Calu3 (cell line): Measurements from ENCODE around the gene GIN1. TPM values are rescaled to one million over a fixed set of nuclear protein-coding genes. Genes with fewer than 3 reads are reported as not detected.

ENCODE experiments used
- Bru-seq: library from RNA; stranded (reverse); fragments of 400-500 nt; gene quantifications from one replicate; lab custom pipeline; 2021; lab: Mats Ljungman, UMichigan
- BruChase-seq, 2 experiments: library from RNA; stranded (reverse); fragments of 400-500 nt; gene quantifications; one replicate each; lab custom pipeline; 2021; lab: Mats Ljungman, UMichigan
- BruUV-seq: library from RNA; stranded (reverse); fragments of 400-500 nt; replicated peaks from 2 replicates; lab custom pipeline; 2021; lab: Mats Ljungman, UMichigan
- CTCF ChIA-PET: fragments of 300-600 bp; sonication (Branson Sonifier 250); formaldehyde crosslinking; loops from one replicate; lab custom pipeline; 2022; ENCODE audit warnings: antibody characterized with exemption; lab: Charles Lee
- DNase-seq: peaks from one replicate; pipeline ENCODE4 v3.0.0; 2022
- H3K27ac Mint-ChIP-seq: one replicate; pipeline ENCODE4 v1.8.0; 2022; ENCODE audit warnings: mixed read lengths; ENCODE audit not compliant: unreplicated experiment
- H3K27me3 Mint-ChIP-seq: one replicate; pipeline ENCODE4 v1.8.0; 2022; ENCODE audit warnings: mixed read lengths; ENCODE audit not compliant: unreplicated experiment
- H3K36me3 Mint-ChIP-seq: one replicate; pipeline ENCODE4 v1.8.0; 2022; ENCODE audit warnings: mild to moderate bottlenecking, moderate library complexity, mixed read lengths; ENCODE audit not compliant: insufficient read depth, unreplicated experiment
- H3K4me1 Mint-ChIP-seq: one replicate; pipeline ENCODE4 v1.8.0; 2022; ENCODE audit warnings: mild to moderate bottlenecking, low read depth, mixed read lengths; ENCODE audit not compliant: unreplicated experiment
- H3K4me3 Mint-ChIP-seq: one replicate; pipeline ENCODE4 v1.8.0; 2022; ENCODE audit warnings: mild to moderate bottlenecking, low read depth, moderate library complexity, mixed read lengths; ENCODE audit not compliant: unreplicated experiment
- H3K9me3 Mint-ChIP-seq: one replicate; pipeline ENCODE4 v1.8.0; 2022; ENCODE audit warnings: low read depth, mixed read lengths; ENCODE audit not compliant: unreplicated experiment
- CTCF ChIP-seq: fragments of 200-600 bp; IDR thresholded peaks from one replicate; pipeline ENCODE4 v1.8.0; 2022; ENCODE audit warnings: antibody characterized with exemption; ENCODE audit not compliant: unreplicated experiment
- intact Hi-C: fragments of 100-400 bp; cut with micrococcal nuclease; formaldehyde crosslinking; loops from one replicate; pipeline ENCODE4 v1.10.0; 2022; ENCODE audit not compliant: unreplicated experiment
- long read RNA-seq: library from polyadenylated mRNA; stranded (forward); transcript quantifications from one replicate; pipeline ENCODE4 v2.0.0, GENCODE V29; 2022
- total RNA-seq: library from RNA; stranded (reverse); gene quantifications from 2 replicates; pipeline ENCODE4 v1.2.3, GENCODE V29; 2022

The GIN1 gene
- total RNA-seq (10.3 and 12.0 TPM in 2 replicates), Bru-seq, nascent RNA (percentile 75 among the genes with signal in this experiment), BruChase-seq, experiment 1, labeled RNA remaining after a 6-hour chase (percentile 50 among the genes with signal in this experiment), BruChase-seq, experiment 2, labeled RNA remaining after a 2-hour chase (percentile 60 among the genes with signal in this experiment)
- long read RNA-seq, transcript GIN1-201 (8 exons, 3,229 nt): major isoform, 8 of 12 reads
- long read RNA-seq, partial matches to known transcripts: 0 of 12 reads
- long read RNA-seq, other reads (novel, unspliced or antisense): 4 of 12 reads

GRCh38 chr5:103119765-103120606, at the start of gene GIN1, which contains the start of gene PPIP5K2:
TSS of gene GIN1 (minus strand) at chr5:103120138. CDS start at chr5:103108707, 11,431 bp downstream.
TSS of gene PPIP5K2 (plus strand) at chr5:103120301. CDS start at chr5:103129590, 9,289 bp downstream.
- H3K4me1 Mint-ChIP-seq: peaks cover 21% of the 10 kb centered on the region
- DNase-seq: peak; percentile 98
- H3K27me3 Mint-ChIP-seq: no peaks in the 10 kb centered on the region
- intact Hi-C loops: loop anchor here (2.0 kb wide), 1 partner anchor 59 kb away; no protein-coding TSS in a partner anchor
- no peaks in the 10 kb centered on the region for H3K9me3 Mint-ChIP-seq
- peak within 1 kb of the TSS; percentile 98 for H3K27ac Mint-ChIP-seq
- no TSS peak for BruUV-seq
- TF ChIP-seq CTCF: no peak
- peaks cover 27% of the 10 kb centered on the region for H3K36me3 Mint-ChIP-seq
- peak within 1 kb of the TSS; percentile 89 for H3K4me3 Mint-ChIP-seq
- CTCF ChIA-PET: interaction anchor here (0.7 to 1.9 kb wide), 5 partner anchors 19 to 439 kb away, joined by 3 to 5 read pairs (median 3); no protein-coding TSS in a partner anchor

- CTCF ChIA-PET: no interaction called here
- Mint-ChIP-seq H3K4me1 (no peaks in the 10 kb centered on the region), H3K9me3 (no peaks in the 10 kb centered on the region), H3K4me3 (no peak overlapping the region), H3K27ac (no peak overlapping the region), H3K27me3 (no peaks in the 10 kb centered on the region), H3K36me3 (peaks cover 4% of the 10 kb centered on the region)
- intact Hi-C loops: no loop called here
- no peak for TF ChIP-seq CTCF
- DNase-seq: no peak
- BruUV-seq: no TSS peak
Observed at GRCh38 chr5:103166706-103167105, 46.8 kb upstream of the GIN1 start.

GRCh38 chr5:103151156-103151555, 31.2 kb upstream of the GIN1 start:
- no TSS peak for BruUV-seq
- Mint-ChIP-seq H3K27ac (no peak overlapping the region), H3K4me1 (no peaks in the 10 kb centered on the region), H3K27me3 (no peaks in the 10 kb centered on the region), H3K36me3 (peaks cover 3% of the 10 kb centered on the region), H3K4me3 (no peak overlapping the region), H3K9me3 (no peaks in the 10 kb centered on the region)
- intact Hi-C loops: loop anchor here (10.0 kb wide), 1 partner anchor 324 kb away; no protein-coding TSS in a partner anchor
- CTCF ChIA-PET: no interaction called here
- no peak for TF ChIP-seq CTCF
- no peak for DNase-seq

GRCh38 chr5:103148213-103148612, 28.3 kb upstream of the GIN1 start:
- intact Hi-C loops: no loop called here
- Mint-ChIP-seq H3K27ac (no peak overlapping the region), H3K27me3 (no peaks in the 10 kb centered on the region), H3K36me3 (peaks cover 3% of the 10 kb centered on the region), H3K4me1 (no peaks in the 10 kb centered on the region), H3K9me3 (no peaks in the 10 kb centered on the region), H3K4me3 (no peak overlapping the region)
- TF ChIP-seq CTCF: no peak
- no peak for DNase-seq
- BruUV-seq: no TSS peak
- CTCF ChIA-PET: no interaction called here
